IMR-90 (cell line): ENCODE results near the gene LCE1D. TPM values are rescaled to one million over a fixed set of nuclear protein-coding genes. Genes with fewer than 3 reads are reported as not detected.

ENCODE experiments used
- ATAC-seq: fragments of 200-7000 bp; cut with Tn5 transposase; 2 replicates; pipeline ENCODE4 v1.9.1; 2020; ENCODE audit warnings: low read depth, mild to moderate bottlenecking, moderate library complexity
- BruUV-seq: library from RNA; stranded (reverse); fragments of 400-500 nt; replicated peaks from 2 replicates; lab custom pipeline; 2021; lab: Mats Ljungman, UMichigan
- CTCF ChIA-PET: fragments of 300-600 bp; formaldehyde crosslinking; extraction: SDS; loops from one replicate; lab custom pipeline; 2021; ENCODE audit warnings: antibody characterized with exemption; lab: Yijun Ruan, JAX
- POLR2A ChIA-PET: fragments of 300-600 bp; sonication (Branson Sonifier 250); formaldehyde crosslinking; loops from one replicate; lab custom pipeline; 2022; ENCODE audit warnings: antibody characterized with exemption; ENCODE audit not compliant: unreplicated experiment; lab: Charles Lee
- DNase-seq: peaks from one replicate; pipeline ENCODE4 v3.0.0; 2013
- H2AFZ ChIP-seq: replicated peaks from 2 replicates; pipeline ENCODE3; 2013; ENCODE audit warnings: low read length, mild to moderate bottlenecking; ENCODE audit not compliant: poor library complexity
- H2AK5ac ChIP-seq: 2 replicates; pipeline ENCODE4 v1.6.1; 2013; ENCODE audit warnings: low read depth, low read length, inconsistent platforms
- H2AK9ac ChIP-seq: replicated peaks from 2 replicates; pipeline ENCODE3; 2013; ENCODE audit warnings: mild to moderate bottlenecking, low read depth, low read length, moderate library complexity; ENCODE audit not compliant: poor library complexity
- H2BK120ac ChIP-seq: 2 replicates; pipeline ENCODE4 v1.6.1; 2013; ENCODE audit warnings: low read depth, low read length, inconsistent platforms
- H2BK15ac ChIP-seq: 3 replicates; pipeline ENCODE4 v1.6.1; 2013; ENCODE audit warnings: low read depth, low read length, inconsistent platforms
- H2BK20ac ChIP-seq: 2 replicates; pipeline ENCODE4 v1.6.1; 2013; ENCODE audit warnings: low read depth, mild to moderate bottlenecking, inconsistent platforms, low read length, moderate library complexity
- H2BK5ac ChIP-seq: 2 replicates; pipeline ENCODE4 v1.6.1; 2013; ENCODE audit warnings: mild to moderate bottlenecking, low read depth, low read length, inconsistent platforms; ENCODE audit not compliant: poor library complexity, severe bottlenecking
- H3K14ac ChIP-seq: replicated peaks from 2 replicates; pipeline ENCODE4 v1.6.1; 2013; ENCODE audit warnings: low read depth, low read length, inconsistent platforms
- H3K18ac ChIP-seq: 2 replicates; pipeline ENCODE4 v1.6.1; 2013; ENCODE audit warnings: low read depth, low read length, control low read depth
- H3K23ac ChIP-seq: 2 replicates; pipeline ENCODE4 v1.6.1; 2013; ENCODE audit warnings: low read depth, low read length, inconsistent platforms
- H3K27ac ChIP-seq: 2 replicates; pipeline ENCODE4 v1.5.1; 2013; ENCODE audit warnings: mild to moderate bottlenecking, control low read depth, low read length; ENCODE audit not compliant: insufficient read depth
- H3K27me3 ChIP-seq: 2 replicates; pipeline ENCODE4 v1.6.1; 2013; ENCODE audit warnings: low read length; ENCODE audit not compliant: control insufficient read depth, insufficient read depth
- H3K36me3 ChIP-seq: 2 replicates; pipeline ENCODE4 v1.6.1; 2013; ENCODE audit warnings: low read length, mixed read lengths; ENCODE audit not compliant: control insufficient read depth, insufficient read depth
- H3K4ac ChIP-seq: 2 replicates; pipeline ENCODE4 v1.6.1; 2013; ENCODE audit warnings: low read depth, low read length, inconsistent platforms
- H3K4me1 ChIP-seq: 2 replicates; pipeline ENCODE4 v1.6.1; 2013; ENCODE audit warnings: low read length, mixed read lengths; ENCODE audit not compliant: control insufficient read depth, insufficient read depth
- H3K4me2 ChIP-seq: 2 replicates; pipeline ENCODE4 v1.6.1; 2013; ENCODE audit warnings: low read depth, mild to moderate bottlenecking, control low read depth, low read length, moderate library complexity
- H3K4me3 ChIP-seq: 2 replicates; pipeline ENCODE4 v1.5.1; 2013; ENCODE audit warnings: low read depth, mild to moderate bottlenecking, control low read depth, low read length, moderate library complexity; ENCODE audit not compliant: insufficient read depth
- H3K56ac ChIP-seq: 2 replicates; pipeline ENCODE4 v1.6.1; 2013; ENCODE audit warnings: low read length, inconsistent platforms; ENCODE audit not compliant: insufficient read depth; ENCODE audit errors: extremely low read depth
- H3K79me1 ChIP-seq, 2 experiments: 2 replicates each; pipeline ENCODE4 v1.6.1; 2013; ENCODE audit warnings: low read length in 2 of 2, inconsistent platforms in 1 of 2, low read depth in 1 of 2
- H3K9ac ChIP-seq: 2 replicates; pipeline ENCODE4 v1.6.1; 2013; ENCODE audit warnings: low read depth, low read length, control low read depth
- H3K9me1 ChIP-seq: 2 replicates; pipeline ENCODE4 v1.6.1; 2013; ENCODE audit warnings: low read length, inconsistent platforms; ENCODE audit not compliant: insufficient read depth
- H3K9me3 ChIP-seq: 2 replicates; pipeline ENCODE4 v1.6.1; 2013; ENCODE audit warnings: low read length; ENCODE audit not compliant: control insufficient read depth, insufficient read depth
- H4K20me1 ChIP-seq: 2 replicates; pipeline ENCODE4 v1.6.1; 2013; ENCODE audit warnings: low read length, inconsistent platforms; ENCODE audit not compliant: insufficient read depth
- H4K5ac ChIP-seq: 2 replicates; pipeline ENCODE4 v1.6.1; 2013; ENCODE audit warnings: mild to moderate bottlenecking, low read depth, low read length, control low read depth
- H4K8ac ChIP-seq, 2 experiments: 2 replicates each; pipeline ENCODE4 v1.6.1; 2013; ENCODE audit warnings: low read depth in 2 of 2, low read length in 2 of 2, control low read depth in 1 of 2, inconsistent platforms in 1 of 2
- H4K91ac ChIP-seq: 2 replicates; pipeline ENCODE4 v1.6.1; 2013; ENCODE audit warnings: low read depth, low read length, inconsistent platforms; ENCODE audit not compliant: insufficient read depth
- BHLHE40 ChIP-seq: fragments of 150-350 bp; IDR thresholded peaks from 2 replicates; pipeline ENCODE4 v1.6.1; 2016; ENCODE audit warnings: mild to moderate bottlenecking, low read depth, low read length
- CEBPB ChIP-seq: IDR thresholded peaks from 2 replicates; pipeline ENCODE4 v1.6.1; 2012; ENCODE audit warnings: low read depth, low read length, improper control_type of control experiment
- CHD1 ChIP-seq: IDR thresholded peaks from 2 replicates; pipeline ENCODE4 v1.6.1; 2012; ENCODE audit warnings: low read depth, low read length, improper control_type of control experiment
- CTCF ChIP-seq: conservative IDR thresholded peaks from 2 replicates; pipeline ENCODE4 v1.5.1; 2012; ENCODE audit warnings: mild to moderate bottlenecking, low read depth, low read length, improper control_type of control experiment
- FOS ChIP-seq: fragments of 150-350 bp; IDR thresholded peaks from 2 replicates; pipeline ENCODE4 v1.6.1; 2016; ENCODE audit warnings: low read depth, low read length
- MAFK ChIP-seq: IDR thresholded peaks from 2 replicates; pipeline ENCODE4 v1.6.1; 2012; ENCODE audit warnings: low read depth, low read length, improper control_type of control experiment
- MAZ ChIP-seq: IDR thresholded peaks from 2 replicates; pipeline ENCODE4 v1.6.1; 2012; ENCODE audit warnings: low read depth, mild to moderate bottlenecking, low read length, improper control_type of control experiment, moderate library complexity, borderline replicate concordance
- MXI1 ChIP-seq: IDR thresholded peaks from 2 replicates; pipeline ENCODE4 v1.6.1; 2012; ENCODE audit warnings: low read depth, mild to moderate bottlenecking, low read length, moderate library complexity, borderline replicate concordance
- NFE2L2 ChIP-seq: fragments of 150-350 bp; IDR thresholded peaks from 2 replicates; pipeline ENCODE4 v1.6.1; 2016; ENCODE audit warnings: low read depth, mild to moderate bottlenecking, low read length
- POLR2A ChIP-seq: IDR thresholded peaks from 2 replicates; pipeline ENCODE4 v1.6.1; 2012; ENCODE audit warnings: mild to moderate bottlenecking, low read depth, low read length
- RAD21 ChIP-seq: IDR thresholded peaks from 2 replicates; pipeline ENCODE4 v1.6.1; 2012; ENCODE audit warnings: low read length, improper control_type of control experiment
- RCOR1 ChIP-seq: IDR thresholded peaks from 2 replicates; pipeline ENCODE4 v1.6.1; 2012; ENCODE audit warnings: mild to moderate bottlenecking, low read length, improper control_type of control experiment; ENCODE audit not compliant: insufficient replicate concordance
- RFX5 ChIP-seq: IDR thresholded peaks from 2 replicates; pipeline ENCODE4 v1.8.0; 2012; ENCODE audit warnings: low read depth, mild to moderate bottlenecking, low read length, moderate library complexity
- SMC3 ChIP-seq: fragments of 150-350 bp; IDR thresholded peaks from 2 replicates; pipeline ENCODE4 v1.6.1; 2016; ENCODE audit warnings: low read depth, mild to moderate bottlenecking, antibody characterized with exemption, low read length, moderate library complexity
- WGBS, 2 experiments: methylation state at CpG; one replicate each; pipeline versions ENCODE4 v1.1.5 to v1.1.7; 2013; ENCODE audit warnings: missing lambda C conversion rate in 2 of 2; ENCODE audit not compliant: insufficient read length in 1 of 2; ENCODE audit errors: extremely low coverage in 2 of 2; 5-methylcytosine and 5-hydroxymethylcytosine counted together
- dilution Hi-C: fragments of 300-500 bp; cut with HindIII; formaldehyde crosslinking; loops from one replicate; pipeline ENCODE4 v1.14.3; 2018; ENCODE audit warnings: low sequenced_read_pairs; ENCODE audit not compliant: unreplicated experiment
- in situ Hi-C: fragments of 300-500 bp; cut with MboI; formaldehyde crosslinking; loops from 3 replicates; pipeline ENCODE4 v1.14.3; 2019; ENCODE audit warnings: low sequenced_read_pairs, inconsistent platforms, mixed read lengths
- intact Hi-C: fragments of 100-400 bp; cut with micrococcal nuclease; formaldehyde crosslinking; loops from 2 replicates; pipeline ENCODE4 v1.10.0; 2022
- polyA plus RNA-seq, 3 experiments: library from polyadenylated mRNA; depleted of rRNA; stranded (reverse); fragments of >200 nt; gene quantifications; 2 replicates each; pipeline ENCODE4 v1.2.3, GENCODE V29; 2012; ENCODE audit warnings: low replicate concordance in 1 of 3
- total RNA-seq: library from RNA; depleted of rRNA; stranded (reverse); fragments of >200 nt; gene quantifications from 2 replicates; pipeline ENCODE4 v1.2.3, GENCODE V29; 2012
- TF ChIP-seq, protein P1 (sequence below): fragments of 150-350 bp; IDR thresholded peaks from 2 replicates; pipeline ENCODE4 v1.6.1; 2016; ENCODE audit warnings: low read depth, mild to moderate bottlenecking, low read length, moderate library complexity, borderline replicate concordance
- TF ChIP-seq, protein P2 (sequence below): fragments of 150-350 bp; IDR thresholded peaks from 2 replicates; pipeline ENCODE4 v1.6.1; 2017; ENCODE audit warnings: mild to moderate bottlenecking, antibody characterized with exemption, low read length, low read depth

Gene LCE1D
- total and polyA plus RNA-seq, 2 of the 4 experiments (the other 2 are of a cell fraction): not detected

- intact Hi-C loops (no loop called here), dilution Hi-C loops (no loop called here), in situ Hi-C loops (no loop called here)
- ATAC-seq (no peak), DNase-seq (no peak)
- CTCF ChIA-PET: no interaction called here
- no peak within 1 kb of the TSS for H3K4me3 ChIP-seq
- H3K27me3 ChIP-seq: no peaks in the 10 kb centered on the region
- H4K5ac ChIP-seq: no peak within 1 kb of the TSS
- no TSS peak for BruUV-seq
- H2AFZ ChIP-seq: no peak within 1 kb of the TSS
- H4K91ac ChIP-seq: no peak within 1 kb of the TSS
- no peaks in the 10 kb centered on the region for H3K4me1 ChIP-seq
- WGBS, 2 experiments: 50% methylated on average over 2 of the region's 6 CpGs; no CpG with 5 or more reads in 1 of the 2 experiments
- no peaks in the 10 kb centered on the region for H4K20me1 ChIP-seq
- no peak within 1 kb of the TSS for H2AK9ac ChIP-seq
- no peak within 1 kb of the TSS for H2BK15ac ChIP-seq
- H3K4ac ChIP-seq: no peak within 1 kb of the TSS
- H2BK20ac ChIP-seq: no peak within 1 kb of the TSS
- POLR2A ChIA-PET: no interaction called here
- H3K14ac ChIP-seq: no peak within 1 kb of the TSS
- H2AK5ac ChIP-seq: no peak within 1 kb of the TSS
- no peak within 1 kb of the TSS for H3K56ac ChIP-seq
- H3K9me3 ChIP-seq: no peaks in the 10 kb centered on the region
- H3K9ac ChIP-seq: no peak within 1 kb of the TSS
- no peaks in the 10 kb centered on the region for H3K9me1 ChIP-seq
- H3K79me1 ChIP-seq: no peaks in the 10 kb centered on the region
- H3K23ac ChIP-seq: no peak within 1 kb of the TSS
- H2BK120ac ChIP-seq: no peak within 1 kb of the TSS
- H2BK5ac ChIP-seq: no peak within 1 kb of the TSS
- TF ChIP-seq POLR2A (no peak), NFE2L2 (no peak), BHLHE40 (no peak), CHD1 (no peak), CTCF (no peak), MAFK (no peak), RCOR1 (no peak), FOS (no peak), MAZ (no peak), MXI1 (no peak), CEBPB (no peak), SMC3 (no peak), RFX5 (no peak), RAD21 (no peak)
- TF ChIP-seq, protein P1, sequence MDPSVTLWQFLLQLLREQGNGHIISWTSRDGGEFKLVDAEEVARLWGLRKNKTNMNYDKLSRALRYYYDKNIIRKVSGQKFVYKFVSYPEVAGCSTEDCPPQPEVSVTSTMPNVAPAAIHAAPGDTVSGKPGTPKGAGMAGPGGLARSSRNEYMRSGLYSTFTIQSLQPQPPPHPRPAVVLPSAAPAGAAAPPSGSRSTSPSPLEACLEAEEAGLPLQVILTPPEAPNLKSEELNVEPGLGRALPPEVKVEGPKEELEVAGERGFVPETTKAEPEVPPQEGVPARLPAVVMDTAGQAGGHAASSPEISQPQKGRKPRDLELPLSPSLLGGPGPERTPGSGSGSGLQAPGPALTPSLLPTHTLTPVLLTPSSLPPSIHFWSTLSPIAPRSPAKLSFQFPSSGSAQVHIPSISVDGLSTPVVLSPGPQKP: no peak
- TF ChIP-seq, protein P2, sequence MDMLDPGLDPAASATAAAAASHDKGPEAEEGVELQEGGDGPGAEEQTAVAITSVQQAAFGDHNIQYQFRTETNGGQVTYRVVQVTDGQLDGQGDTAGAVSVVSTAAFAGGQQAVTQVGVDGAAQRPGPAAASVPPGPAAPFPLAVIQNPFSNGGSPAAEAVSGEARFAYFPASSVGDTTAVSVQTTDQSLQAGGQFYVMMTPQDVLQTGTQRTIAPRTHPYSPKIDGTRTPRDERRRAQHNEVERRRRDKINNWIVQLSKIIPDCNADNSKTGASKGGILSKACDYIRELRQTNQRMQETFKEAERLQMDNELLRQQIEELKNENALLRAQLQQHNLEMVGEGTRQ: no peak
- H3K36me3 ChIP-seq: no peaks in the 10 kb centered on the region
- H3K4me2 ChIP-seq: no peak within 1 kb of the TSS
- no peak within 1 kb of the TSS for H3K18ac ChIP-seq
- H3K27ac ChIP-seq: no peak within 1 kb of the TSS
- no peak within 1 kb of the TSS for H4K8ac ChIP-seq
Measured at GRCh38 chr1:152774875-152775274, 21.6 kb upstream of the LCE1D start, which contains the start of gene LCE1F. LCE1F (plus strand) TSS chr1:152775140; CDS start chr1:152776372, 1,232 bp downstream.
